ENCODE data around the gene AKAP12.
"Not testable (repeated sequence)": the region's sequence is repeated elsewhere in the genome, so short reads cannot be mapped to it uniquely, and the experiment has no call there.

Gene AKAP12

DNA sequence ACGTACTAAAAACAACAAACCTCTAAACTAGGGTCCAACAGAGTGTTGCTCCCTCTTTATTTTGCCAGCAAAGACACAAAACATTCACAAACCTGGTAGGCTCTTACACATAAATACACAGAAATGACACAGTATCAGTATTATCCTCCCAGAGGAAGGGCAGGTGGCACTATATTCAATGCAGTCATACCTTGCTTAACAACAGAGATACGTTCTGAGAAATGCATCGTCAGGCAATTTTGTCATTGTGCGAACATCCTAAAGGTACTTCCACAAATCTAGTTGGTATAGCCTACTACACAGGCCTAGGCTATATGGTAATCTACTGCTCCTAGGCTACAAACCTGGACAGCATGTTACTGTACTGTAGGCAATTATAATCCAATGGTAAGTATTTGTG, 142.0 kb downstream of the AKAP12 start:
- no peak for DNase-seq (ENCODE audit: low spot score)
- in situ Hi-C loops (cut with MboI; ENCODE audit: low pct_unique_long_range_greater_than_20kb, low sequenced_read_pairs, unreplicated experiment), result no loop called here

DNA sequence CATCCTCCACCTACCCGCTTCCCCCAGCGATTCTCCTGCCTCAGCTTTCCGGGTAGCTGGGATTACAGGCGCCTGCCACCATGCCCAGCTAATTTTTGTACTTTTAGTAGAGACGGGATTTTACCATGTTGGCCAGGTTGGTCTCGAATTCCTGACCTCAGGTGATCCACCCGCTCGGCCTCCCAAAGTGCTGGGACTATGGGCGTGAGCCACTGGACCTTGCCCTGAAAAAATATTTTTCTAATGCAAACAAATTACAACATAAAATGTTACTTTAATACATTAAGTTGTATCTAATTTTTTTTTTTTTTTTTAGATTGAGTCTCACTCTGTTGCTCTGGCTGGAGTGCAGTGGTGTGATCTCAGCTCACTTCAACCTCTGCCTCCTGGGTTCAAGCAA, 142.9 kb downstream of the AKAP12 start:
- in situ Hi-C loops (cut with MboI; ENCODE audit: low pct_unique_long_range_greater_than_20kb, low sequenced_read_pairs, unreplicated experiment); DNase-seq (ENCODE audit: low spot score): not testable (repeated sequence)

More for the DNA sequence above, 142.0 kb downstream of the AKAP12 start:
- TF ChIP-seq, protein P1, sequence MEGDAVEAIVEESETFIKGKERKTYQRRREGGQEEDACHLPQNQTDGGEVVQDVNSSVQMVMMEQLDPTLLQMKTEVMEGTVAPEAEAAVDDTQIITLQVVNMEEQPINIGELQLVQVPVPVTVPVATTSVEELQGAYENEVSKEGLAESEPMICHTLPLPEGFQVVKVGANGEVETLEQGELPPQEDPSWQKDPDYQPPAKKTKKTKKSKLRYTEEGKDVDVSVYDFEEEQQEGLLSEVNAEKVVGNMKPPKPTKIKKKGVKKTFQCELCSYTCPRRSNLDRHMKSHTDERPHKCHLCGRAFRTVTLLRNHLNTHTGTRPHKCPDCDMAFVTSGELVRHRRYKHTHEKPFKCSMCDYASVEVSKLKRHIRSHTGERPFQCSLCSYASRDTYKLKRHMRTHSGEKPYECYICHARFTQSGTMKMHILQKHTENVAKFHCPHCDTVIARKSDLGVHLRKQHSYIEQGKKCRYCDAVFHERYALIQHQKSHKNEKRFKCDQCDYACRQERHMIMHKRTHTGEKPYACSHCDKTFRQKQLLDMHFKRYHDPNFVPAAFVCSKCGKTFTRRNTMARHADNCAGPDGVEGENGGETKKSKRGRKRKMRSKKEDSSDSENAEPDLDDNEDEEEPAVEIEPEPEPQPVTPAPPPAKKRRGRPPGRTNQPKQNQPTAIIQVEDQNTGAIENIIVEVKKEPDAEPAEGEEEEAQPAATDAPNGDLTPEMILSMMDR (IDR thresholded peaks at IDR 0.05; ENCODE audit: extremely low read depth, insufficient read depth, missing control alignments), result no peak

DNA sequence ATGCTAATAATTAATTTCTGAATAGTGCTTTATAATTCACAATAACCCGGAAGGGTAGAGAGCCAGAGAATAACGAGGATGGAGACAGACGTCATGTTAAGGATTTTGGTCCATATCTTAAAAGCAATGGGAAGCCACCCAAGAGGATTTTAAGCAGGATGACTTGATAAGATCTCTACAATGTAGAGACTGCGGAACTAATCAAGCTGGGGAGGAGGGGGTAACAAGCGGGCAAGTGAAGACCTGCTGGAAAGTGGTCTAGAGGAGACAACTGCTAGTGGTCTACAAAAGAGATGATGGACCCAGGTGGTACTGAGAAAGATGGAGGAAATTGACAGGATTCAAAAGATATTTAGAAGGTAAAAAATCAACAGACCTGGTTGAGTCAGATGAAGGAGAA, 144.4 kb downstream of the AKAP12 start:
- DNase-seq (ENCODE audit: low spot score), result no peak
- TF ChIP-seq, protein P1 (IDR thresholded peaks at IDR 0.05; ENCODE audit: extremely low read depth, insufficient read depth, missing control alignments), result no peak
- in situ Hi-C loops (cut with MboI; ENCODE audit: low pct_unique_long_range_greater_than_20kb, low sequenced_read_pairs, unreplicated experiment), result no loop called here

DNA sequence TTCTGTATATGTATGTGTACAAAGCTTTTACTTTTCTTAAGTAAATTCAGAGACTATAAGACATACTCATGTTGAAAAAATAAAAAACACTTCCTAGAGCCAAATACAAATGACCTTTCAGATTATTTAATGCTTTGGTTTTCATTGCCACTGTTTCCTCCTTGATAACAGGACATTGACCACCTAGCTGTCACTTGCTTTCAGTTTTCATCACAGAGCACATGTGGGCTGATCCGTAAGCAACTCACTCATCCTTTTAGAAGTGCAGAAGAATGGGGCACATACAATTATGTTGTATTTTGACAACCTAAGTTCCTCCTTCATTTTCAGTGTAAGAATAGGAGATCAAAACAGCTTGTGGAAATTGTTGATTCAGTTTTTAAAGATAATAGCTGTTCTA, 145.4 kb downstream of the AKAP12 start:
- TF ChIP-seq, protein P1 (IDR thresholded peaks at IDR 0.05; ENCODE audit: extremely low read depth, insufficient read depth, missing control alignments), result no peak
- in situ Hi-C loops (cut with MboI; ENCODE audit: low pct_unique_long_range_greater_than_20kb, low sequenced_read_pairs, unreplicated experiment), result no loop called here
- DNase-seq (ENCODE audit: low spot score), result no peak

DNA sequence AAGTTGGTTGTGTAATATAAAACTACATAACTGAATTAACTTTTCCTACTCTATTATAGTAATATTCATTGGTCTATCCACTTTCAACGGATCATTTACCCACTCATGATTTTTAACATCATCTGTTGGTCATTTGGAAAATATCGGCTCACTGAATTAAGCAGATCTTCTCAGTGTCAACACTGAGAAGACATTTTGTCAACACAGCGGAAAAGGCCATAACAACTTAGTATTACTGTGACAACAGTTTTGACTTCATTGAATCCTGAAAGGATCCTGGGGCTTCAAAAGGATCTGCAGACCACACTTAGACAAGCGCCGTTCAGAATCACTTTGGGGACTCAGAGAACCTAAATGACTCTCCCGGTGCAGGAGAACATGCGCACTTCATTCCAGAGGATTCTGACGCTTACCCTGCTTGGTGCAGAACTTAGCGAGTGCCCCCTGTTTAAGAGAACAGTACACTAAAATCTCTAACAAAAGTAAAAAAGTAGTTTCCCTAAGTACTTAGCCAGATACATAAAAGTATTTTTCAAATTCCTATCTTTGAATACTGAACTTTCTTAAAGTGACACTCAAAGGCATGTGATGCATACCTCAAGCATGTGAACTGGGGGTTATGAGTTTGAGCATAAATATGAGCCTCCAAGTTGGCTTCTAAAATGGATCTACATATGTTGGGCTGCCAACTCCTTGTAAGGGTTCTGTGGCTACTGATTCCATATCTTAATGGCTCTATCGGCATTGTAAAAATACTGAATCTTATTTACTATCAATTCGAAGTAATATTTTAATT, 147.6 kb downstream of the AKAP12 start:
- DNase-seq (ENCODE audit: low spot score), result no peak
- in situ Hi-C loops (cut with MboI; ENCODE audit: low pct_unique_long_range_greater_than_20kb, low sequenced_read_pairs, unreplicated experiment), result no loop called here
- TF ChIP-seq, protein P1 (IDR thresholded peaks at IDR 0.05; ENCODE audit: extremely low read depth, insufficient read depth, missing control alignments), result no peak

DNA sequence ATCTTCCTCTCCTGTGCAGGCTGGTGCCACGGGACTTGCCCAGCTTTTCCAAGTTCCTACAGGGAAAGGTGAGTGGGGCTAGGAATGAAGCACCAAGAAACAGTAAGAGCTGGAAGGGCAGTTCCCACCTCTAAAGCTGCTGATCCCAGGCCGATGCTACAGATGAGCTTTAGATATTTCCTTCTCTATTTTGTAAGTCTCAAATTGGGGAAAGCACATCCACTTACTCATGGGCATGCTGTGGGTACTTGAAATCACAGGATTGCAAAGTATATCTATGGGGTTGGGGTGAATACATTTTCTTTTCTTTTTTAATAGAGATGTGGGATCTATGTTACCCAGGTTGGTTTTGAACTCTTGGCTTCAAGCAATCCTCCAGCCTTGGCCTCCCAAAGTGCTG, 148.5 kb downstream of the AKAP12 start:
- TF ChIP-seq, protein P1 (IDR thresholded peaks at IDR 0.05; ENCODE audit: extremely low read depth, insufficient read depth, missing control alignments), result no peak
- in situ Hi-C loops (cut with MboI; ENCODE audit: low pct_unique_long_range_greater_than_20kb, low sequenced_read_pairs, unreplicated experiment), result no loop called here
- DNase-seq (ENCODE audit: low spot score), result no peak

DNA sequence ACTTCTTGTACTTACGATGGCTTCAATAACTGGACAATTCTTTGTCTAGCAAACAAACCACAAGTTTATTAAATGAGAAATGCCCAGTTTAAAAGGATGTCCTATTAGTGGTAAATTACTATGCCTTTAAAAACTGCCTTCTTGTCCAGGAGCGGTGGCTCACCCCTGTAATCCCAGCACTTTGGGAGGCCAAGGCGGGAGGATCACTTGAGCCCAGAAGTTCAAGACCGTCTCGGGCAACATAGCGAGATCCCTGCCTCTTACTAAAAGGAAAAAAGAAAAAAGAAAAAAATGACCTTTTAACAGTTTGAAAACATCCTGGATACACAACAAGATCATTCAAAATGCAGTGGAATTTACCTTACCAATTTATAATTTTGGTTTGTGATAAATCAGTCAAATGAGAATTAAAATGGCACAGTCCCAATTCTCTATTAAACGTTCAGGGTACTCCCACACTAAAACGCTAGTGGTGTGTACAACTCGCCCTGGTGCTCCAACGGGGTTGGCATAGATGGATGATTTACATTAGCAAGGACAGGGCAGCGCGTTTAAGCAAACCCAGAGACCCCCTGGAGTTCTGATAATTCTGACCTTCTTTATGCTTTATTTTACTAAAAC, 149.3 kb downstream of the AKAP12 start:
- in situ Hi-C loops (cut with MboI; ENCODE audit: low pct_unique_long_range_greater_than_20kb, low sequenced_read_pairs, unreplicated experiment), result no loop called here
- TF ChIP-seq, protein P1 (IDR thresholded peaks at IDR 0.05; ENCODE audit: extremely low read depth, insufficient read depth, missing control alignments), result no peak
- DNase-seq (ENCODE audit: low spot score), result no peak

Measured in GM13977 (cell line).